Measurements from ENCODE around the gene NAV2. TPM values are rescaled to one million over a fixed set of nuclear protein-coding genes. Genes with fewer than 3 reads are reported as not detected.

The NAV2 gene
- total RNA-seq, 1 experiment from 2014 or later: 2.1 TPM

- BruUV-seq (replicated peaks): no TSS peak
- DNase-seq (ENCODE audit: low read depth, low spot score): no peak
- no peak overlapping the region for H3K4me3 ChIP-seq (replicated peaks in 1 of 2; ENCODE audit: low read depth in 1 of 2, low read length in 2 of 2)
- no peaks in the 10 kb centered on the region for H3K27me3 ChIP-seq (ENCODE audit: insufficient read depth, low read length)
- no peak overlapping the region for H2AFZ ChIP-seq (ENCODE audit: low read depth, low read length, poor library complexity, severe bottlenecking)
- H3K27ac ChIP-seq (ENCODE audit: low read depth, low read length): no peak overlapping the region
- H3K9me3 ChIP-seq (ENCODE audit: control insufficient read depth in 1 of 2, insufficient read depth in 1 of 2, low read depth in 1 of 2, low read length in 2 of 2): no peaks in the 10 kb centered on the region
- ChIA-PET POLR2A (no interaction called here), RAD21 (ENCODE audit: low non-redundant PET in 1 of 2, low total read pairs in 2 of 2, uncharacterized antibody in 2 of 2, unreplicated experiment in 2 of 2) (no interaction called here), CTCF (no interaction called here)
- ATAC-seq: no peak
- no peaks in the 10 kb centered on the region for H3K9me2 ChIP-seq (ENCODE audit: insufficient read depth)
- H4K20me1 ChIP-seq (ENCODE audit: insufficient read depth): no peaks in the 10 kb centered on the region
- no peaks in the 10 kb centered on the region for H3K4me1 ChIP-seq (ENCODE audit: control insufficient read depth in 1 of 2, insufficient read depth in 2 of 2, low read length in 2 of 2)
- TF ChIP-seq REST (IDR thresholded peaks at IDR 0.05; ENCODE audit: low read depth) (no peak), ZFX (IDR thresholded peaks at IDR 0.05) (no peak), SP1 (IDR thresholded peaks at IDR 0.05; ENCODE audit: low read depth) (no peak), ZNF274 (IDR thresholded peaks at IDR 0.05; ENCODE audit: low read depth, low read length) (no peak), YY1 (IDR thresholded peaks at IDR 0.05; ENCODE audit: extremely low read depth, insufficient replicate concordance, low read depth, low read length) (no peak), SIN3A (IDR thresholded peaks at IDR 0.05; ENCODE audit: low read depth) (no peak), MAX (IDR thresholded peaks at IDR 0.05) (no peak), EZH2 (IDR thresholded peaks at IDR 0.05) (no peak), POLR2A (IDR thresholded peaks at IDR 0.05; ENCODE audit: borderline replicate concordance, extremely low read depth, insufficient read depth, insufficient read length) (no peak), CTCF (IDR thresholded peaks at IDR 0.05 in 2 of 3, conservative IDR thresholded peaks at IDR 0.05 in 1 of 3; ENCODE audit: borderline replicate concordance in 1 of 3, insufficient read depth in 1 of 3, low read depth in 2 of 3, low read length in 2 of 3) (no peak), ELF1 (IDR thresholded peaks at IDR 0.05; ENCODE audit: borderline replicate concordance, low read depth) (no peak), CBX3 (IDR thresholded peaks at IDR 0.05; ENCODE audit: low read depth) (no peak), ATF3 (IDR thresholded peaks at IDR 0.05) (no peak), POLR2AphosphoS5 (IDR thresholded peaks at IDR 0.05; ENCODE audit: low read depth, low read length) (no peak), EZH2phosphoT487 (IDR thresholded peaks at IDR 0.05; ENCODE audit: borderline replicate concordance) (no peak), SRF (IDR thresholded peaks at IDR 0.05; ENCODE audit: low read depth) (no peak), EGR1 (IDR thresholded peaks at IDR 0.05; ENCODE audit: low read depth) (no peak), RAD21 (IDR thresholded peaks at IDR 0.05; ENCODE audit: low read depth) (no peak)
- no peak overlapping the region for H3K4me2 ChIP-seq (ENCODE audit: low read length)
- H3K9ac ChIP-seq (ENCODE audit: low read length): no peak overlapping the region
- intact Hi-C loops (cut with micrococcal nuclease): no loop called here
- H3K79me2 ChIP-seq (ENCODE audit: insufficient read depth, low read length): no peaks in the 10 kb centered on the region
- no peaks in the 10 kb centered on the region for H3K36me3 ChIP-seq (ENCODE audit: control insufficient read depth in 1 of 2, insufficient read depth in 2 of 2, low read length in 2 of 2)
Observed at GRCh38 chr11:20162824-20163782, 450.5 kb downstream of the NAV2 start.

All from HCT116 (cell line).